ENCODE data around the gene SYCN. TPM values are rescaled to one million over a fixed set of nuclear protein-coding genes. Genes with fewer than 3 reads are reported as not detected.
A peak's percentile ranks its signal among the peaks of the same experiment; 100 is the strongest.

SYCN gene
- total RNA-seq, 1 donor from 2014 or later = not detected

- H3K27me3 Mint-ChIP-seq = peaks cover 52% of the 10 kb centered on the region
- H3K27ac Mint-ChIP-seq = no peak overlapping the region
- TF ChIP-seq CTCF (conservative IDR thresholded peaks at IDR 0.05) = no peak
- no peak for DNase-seq (ENCODE audit: extremely low spot score, unreplicated experiment)
- no peaks in the 10 kb centered on the region for H3K36me3 Mint-ChIP-seq
- no peaks in the 10 kb centered on the region for H3K9me3 Mint-ChIP-seq
- no peak overlapping the region for H3K4me3 Mint-ChIP-seq
- H3K4me1 Mint-ChIP-seq (ENCODE audit: unreplicated experiment) = peaks cover 11% of the 10 kb centered on the region
Measured at GRCh38 chr19:39200066-39200802, 3.8 kb downstream of the SYCN start.

GRCh38 chr19:39199025-39199424, 5.0 kb downstream of the SYCN start:
- peaks cover 52% of the 10 kb centered on the region for H3K27me3 Mint-ChIP-seq
- no peak for TF ChIP-seq CTCF (conservative IDR thresholded peaks at IDR 0.05)
- no peaks in the 10 kb centered on the region for H3K9me3 Mint-ChIP-seq
- no peak overlapping the region for H3K27ac Mint-ChIP-seq
- H3K36me3 Mint-ChIP-seq = no peaks in the 10 kb centered on the region
- H3K4me3 Mint-ChIP-seq = no peak overlapping the region
- peaks cover 17% of the 10 kb centered on the region for H3K4me1 Mint-ChIP-seq (ENCODE audit: unreplicated experiment)
- no peak for DNase-seq (ENCODE audit: extremely low spot score, unreplicated experiment)

GRCh38 chr19:39197808-39198207, 6.3 kb downstream of the SYCN start:
- peaks cover 22% of the 10 kb centered on the region for H3K4me1 Mint-ChIP-seq (ENCODE audit: unreplicated experiment)
- no peak for DNase-seq (ENCODE audit: extremely low spot score, unreplicated experiment)
- H3K27ac Mint-ChIP-seq = no peak overlapping the region
- peak overlapping the region; percentile 80 for H3K4me3 Mint-ChIP-seq
- no peak for TF ChIP-seq CTCF (conservative IDR thresholded peaks at IDR 0.05)
- H3K9me3 Mint-ChIP-seq = no peaks in the 10 kb centered on the region
- no peaks in the 10 kb centered on the region for H3K36me3 Mint-ChIP-seq
- peaks cover 53% of the 10 kb centered on the region for H3K27me3 Mint-ChIP-seq

DNA sequence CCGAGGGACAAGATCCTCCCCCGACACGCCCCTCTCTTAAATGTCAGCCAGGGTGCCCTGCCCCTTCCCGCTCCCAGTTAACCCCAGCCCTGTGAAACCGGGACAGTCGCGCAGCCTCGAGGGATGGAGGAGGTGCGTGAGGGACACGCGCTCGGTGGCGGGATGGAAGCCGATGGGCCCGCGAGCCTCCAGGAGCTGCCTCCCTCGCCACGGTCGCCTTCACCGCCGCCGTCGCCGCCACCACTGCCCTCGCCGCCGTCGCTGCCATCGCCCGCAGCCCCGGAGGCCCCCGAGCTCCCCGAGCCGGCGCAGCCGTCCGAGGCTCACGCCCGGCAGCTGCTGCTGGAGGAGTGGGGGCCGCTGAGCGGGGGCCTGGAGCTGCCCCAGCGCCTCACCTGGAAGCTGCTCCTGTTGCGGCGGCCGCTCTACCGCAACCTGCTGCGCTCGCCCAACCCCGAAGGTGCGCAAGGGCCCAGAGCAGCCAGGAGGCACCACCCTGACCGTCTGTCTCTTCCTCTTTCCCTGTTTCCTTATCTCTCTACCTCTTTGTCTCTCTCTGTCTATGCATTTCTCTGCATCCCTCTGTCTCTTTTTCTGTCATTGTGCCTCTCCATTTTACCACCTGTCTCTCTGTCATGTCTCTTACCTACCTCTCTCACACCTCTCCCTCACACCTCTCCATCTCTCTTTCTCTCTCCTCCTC, 7.1 kb downstream of the SYCN start, which contains the start of gene NCCRP1:
Gene NCCRP1, plus strand, starts transcription at position 105 of the 703 bp plus-strand sequence. Its CDS starts 19 bp downstream, at position 124.
- no peak for TF ChIP-seq CTCF (conservative IDR thresholded peaks at IDR 0.05)
- H3K27ac Mint-ChIP-seq = no peak within 1 kb of the TSS
- DNase-seq (ENCODE audit: extremely low spot score, unreplicated experiment) = no peak
- H3K36me3 Mint-ChIP-seq = no peaks in the 10 kb centered on the region
- H3K4me1 Mint-ChIP-seq (ENCODE audit: unreplicated experiment) = peaks cover 22% of the 10 kb centered on the region
- H3K27me3 Mint-ChIP-seq = peaks cover 53% of the 10 kb centered on the region
- H3K9me3 Mint-ChIP-seq = no peaks in the 10 kb centered on the region
- peak within 1 kb of the TSS; percentile 80 for H3K4me3 Mint-ChIP-seq

DNA sequence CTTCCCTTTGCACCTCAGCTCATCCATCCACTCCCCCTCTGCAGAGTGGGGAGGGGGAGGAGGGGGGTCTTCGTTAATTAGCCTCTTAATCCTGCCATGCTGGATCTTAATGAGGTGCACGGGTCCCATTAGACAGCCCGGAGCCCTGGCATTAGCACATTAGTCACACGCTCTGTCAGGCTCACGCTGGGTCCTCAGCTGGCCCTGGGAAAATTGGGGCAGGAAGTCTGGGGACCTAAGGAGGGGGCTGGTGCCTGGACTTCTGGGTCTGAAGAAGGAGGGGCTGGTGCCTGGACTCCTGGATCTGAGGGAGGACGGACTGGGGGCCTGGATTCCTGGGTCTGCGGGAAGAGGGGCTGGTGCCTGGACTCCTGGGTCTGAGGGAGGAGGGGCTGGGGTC, 7.7 kb downstream of the SYCN start:
- no peak for TF ChIP-seq CTCF (conservative IDR thresholded peaks at IDR 0.05)
- peaks cover 22% of the 10 kb centered on the region for H3K4me1 Mint-ChIP-seq (ENCODE audit: unreplicated experiment)
- peak overlapping the region; percentile 20 for H3K4me3 Mint-ChIP-seq
- H3K27me3 Mint-ChIP-seq = peaks cover 49% of the 10 kb centered on the region
- DNase-seq (ENCODE audit: extremely low spot score, unreplicated experiment) = no peak
- H3K9me3 Mint-ChIP-seq = no peaks in the 10 kb centered on the region
- no peak overlapping the region for H3K27ac Mint-ChIP-seq
- H3K36me3 Mint-ChIP-seq = no peaks in the 10 kb centered on the region
